MM.1S (cell line): ENCODE results near the gene PLEKHA1.

Experiments
- DNase-seq: peaks from one replicate; pipeline ENCODE4 v3.0.0-alpha.2; 2015
- H2AFZ ChIP-seq: fragments of 300-600 bp; sonication (generic); 2 replicates; pipeline ENCODE4 v1.6.0; 2016; ENCODE audit warnings: antibody characterized with exemption, low read length
- H3F3A ChIP-seq: fragments of 300-600 bp; sonication (generic); 2 replicates; pipeline ENCODE4 v1.6.1; 2016; ENCODE audit warnings: mild to moderate bottlenecking, antibody characterized with exemption, low read length, moderate library complexity, mixed read lengths; ENCODE audit not compliant: insufficient read depth
- H3K27ac ChIP-seq: fragments of 300-600 bp; sonication (generic); 2 replicates; pipeline ENCODE4 v1.5.1; 2016; ENCODE audit warnings: mild to moderate bottlenecking, low read length
- H3K27me3 ChIP-seq: fragments of 300-600 bp; sonication (generic); replicated peaks from 2 replicates; pipeline ENCODE4 v1.6.0; 2016; ENCODE audit warnings: low read length; ENCODE audit not compliant: insufficient read depth
- H3K36me3 ChIP-seq: fragments of 300-600 bp; sonication (generic); replicated peaks from 2 replicates; pipeline ENCODE4 v1.6.1; 2016; ENCODE audit warnings: mild to moderate bottlenecking, low read length, mixed read lengths; ENCODE audit not compliant: insufficient read depth
- H3K4me1 ChIP-seq: fragments of 300-600 bp; sonication (generic); 2 replicates; pipeline ENCODE4 v1.6.1; 2016; ENCODE audit warnings: low read length, mixed read lengths
- H3K4me2 ChIP-seq: fragments of 300-600 bp; sonication (generic); 2 replicates; pipeline ENCODE4 v1.6.0; 2016; ENCODE audit warnings: low read depth, low read length
- H3K4me3 ChIP-seq: fragments of 300-600 bp; sonication (generic); 2 replicates; pipeline ENCODE4 v1.5.1; 2016; ENCODE audit warnings: low read length, mixed read lengths
- H3K79me2 ChIP-seq: fragments of 300-600 bp; sonication (generic); 2 replicates; pipeline ENCODE4 v1.6.1; 2016; ENCODE audit warnings: mixed run types, low read length, mixed read lengths
- H3K9ac ChIP-seq: fragments of 300-600 bp; sonication (generic); 2 replicates; pipeline ENCODE4 v1.6.1; 2016; ENCODE audit warnings: low read length, mixed read lengths
- H3K9me2 ChIP-seq: fragments of 300-600 bp; sonication (generic); replicated peaks from 2 replicates; pipeline ENCODE4 v1.6.1; 2016; ENCODE audit warnings: mild to moderate bottlenecking, low read length, mixed read lengths; ENCODE audit not compliant: insufficient read depth
- H3K9me3 ChIP-seq: fragments of 300-600 bp; sonication (generic); replicated peaks from 2 replicates; pipeline ENCODE4 v1.6.1; 2016; ENCODE audit warnings: mild to moderate bottlenecking, low read length, mixed read lengths; ENCODE audit not compliant: insufficient read depth
- H4K20me1 ChIP-seq: fragments of 300-600 bp; sonication (generic); 2 replicates; pipeline ENCODE4 v1.6.1; 2016; ENCODE audit warnings: mild to moderate bottlenecking, low read length, moderate library complexity, mixed read lengths; ENCODE audit not compliant: insufficient read depth
- EZH2 ChIP-seq: fragments of 300-600 bp; sonication (generic); optimal IDR thresholded peaks from 2 replicates; pipeline ENCODE3; 2017; ENCODE audit warnings: low read depth, mild to moderate bottlenecking, antibody characterized with exemption, low read length, mixed read lengths
- EZH2phosphoT487 ChIP-seq: fragments of 300-600 bp; sonication (generic); IDR thresholded peaks from 2 replicates; pipeline ENCODE4 v1.6.1; 2018; ENCODE audit warnings: antibody characterized with exemption, low read length
- TF ChIP-seq, protein P1 (sequence below): fragments of 300-600 bp; sonication (generic); IDR thresholded peaks from 2 replicates; pipeline ENCODE4 v1.5.1; 2016; ENCODE audit warnings: antibody characterized with exemption, low read length, mixed read lengths

Gene PLEKHA1

DNA sequence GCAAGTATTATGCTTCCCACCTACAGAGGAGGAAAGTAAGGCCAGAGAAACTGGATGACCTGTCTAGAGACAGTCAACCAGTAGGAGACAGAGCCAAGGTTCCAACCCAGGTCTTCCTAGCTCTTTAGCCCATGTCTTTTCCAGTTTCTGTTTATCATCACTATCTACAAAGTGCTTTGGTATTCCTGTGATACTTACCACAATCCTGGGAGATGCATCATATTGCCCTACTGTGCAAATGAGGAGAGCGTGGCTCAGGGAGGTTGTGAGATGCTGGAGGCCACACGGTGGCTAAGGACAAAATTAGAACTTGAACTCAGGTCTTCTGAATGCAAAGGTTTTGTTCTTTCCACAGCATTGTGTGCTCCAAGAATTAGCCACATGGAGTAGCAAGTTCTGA is 11.2 kb upstream of the PLEKHA1 start:
- Histone ChIP-seq H3K9me2 (no peaks in the 10 kb centered on the region), H3K4me3 (no peak overlapping the region), H3K9me3 (no peaks in the 10 kb centered on the region), H3K79me2 (no peaks in the 10 kb centered on the region), H3K27me3 (peaks cover 22% of the 10 kb centered on the region), H3K36me3 (no peaks in the 10 kb centered on the region), H2AFZ (no peak overlapping the region), H3K27ac (no peak overlapping the region), H3K9ac (no peak overlapping the region), H4K20me1 (no peaks in the 10 kb centered on the region), H3K4me1 (no peaks in the 10 kb centered on the region), H3F3A (no peaks in the 10 kb centered on the region), H3K4me2 (no peak overlapping the region)
- no peak for DNase-seq
- no peak for TF ChIP-seq EZH2phosphoT487
- no peak for TF ChIP-seq EZH2
- TF ChIP-seq, protein P1, sequence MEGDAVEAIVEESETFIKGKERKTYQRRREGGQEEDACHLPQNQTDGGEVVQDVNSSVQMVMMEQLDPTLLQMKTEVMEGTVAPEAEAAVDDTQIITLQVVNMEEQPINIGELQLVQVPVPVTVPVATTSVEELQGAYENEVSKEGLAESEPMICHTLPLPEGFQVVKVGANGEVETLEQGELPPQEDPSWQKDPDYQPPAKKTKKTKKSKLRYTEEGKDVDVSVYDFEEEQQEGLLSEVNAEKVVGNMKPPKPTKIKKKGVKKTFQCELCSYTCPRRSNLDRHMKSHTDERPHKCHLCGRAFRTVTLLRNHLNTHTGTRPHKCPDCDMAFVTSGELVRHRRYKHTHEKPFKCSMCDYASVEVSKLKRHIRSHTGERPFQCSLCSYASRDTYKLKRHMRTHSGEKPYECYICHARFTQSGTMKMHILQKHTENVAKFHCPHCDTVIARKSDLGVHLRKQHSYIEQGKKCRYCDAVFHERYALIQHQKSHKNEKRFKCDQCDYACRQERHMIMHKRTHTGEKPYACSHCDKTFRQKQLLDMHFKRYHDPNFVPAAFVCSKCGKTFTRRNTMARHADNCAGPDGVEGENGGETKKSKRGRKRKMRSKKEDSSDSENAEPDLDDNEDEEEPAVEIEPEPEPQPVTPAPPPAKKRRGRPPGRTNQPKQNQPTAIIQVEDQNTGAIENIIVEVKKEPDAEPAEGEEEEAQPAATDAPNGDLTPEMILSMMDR = no peak

DNA sequence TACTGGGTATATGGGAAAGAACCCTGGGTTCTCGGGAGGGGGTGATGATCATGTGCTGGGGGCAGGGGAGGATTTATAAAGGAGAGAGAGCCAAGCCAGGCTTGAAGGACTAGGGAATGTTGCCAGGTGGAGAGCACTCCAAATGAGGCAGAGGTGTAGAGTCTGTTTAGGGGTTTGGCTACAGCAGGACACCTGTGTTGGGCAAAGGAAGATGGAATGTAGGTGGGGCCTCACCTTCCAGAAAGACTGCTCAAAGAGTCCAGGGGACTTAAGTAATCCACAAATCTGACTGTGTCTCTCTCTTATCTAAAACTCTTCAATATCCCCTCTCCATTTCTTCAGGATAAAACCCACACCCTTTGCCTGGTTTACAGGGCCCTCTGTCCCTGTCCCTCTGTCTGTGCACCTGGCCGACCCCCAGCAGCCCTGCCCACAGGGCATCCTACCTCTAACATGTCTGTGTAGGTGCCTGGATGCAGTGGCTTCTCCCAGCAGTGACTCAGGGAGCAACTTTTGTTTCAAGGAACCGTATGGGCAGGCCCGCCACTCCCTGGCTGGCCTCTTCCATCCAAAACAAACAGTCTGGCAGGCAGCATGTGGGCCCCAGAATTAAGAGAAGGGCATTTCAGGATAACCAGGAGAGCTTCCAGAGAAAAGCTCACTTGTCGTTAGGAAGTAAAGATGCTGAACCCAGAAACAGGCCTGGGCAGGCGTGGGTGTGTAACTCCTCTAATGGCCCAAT is 10.6 kb upstream of the PLEKHA1 start:
- Histone ChIP-seq H2AFZ (no peak overlapping the region), H3K4me1 (no peaks in the 10 kb centered on the region), H3K9ac (no peak overlapping the region), H3K9me3 (no peaks in the 10 kb centered on the region), H3K9me2 (no peaks in the 10 kb centered on the region), H3K79me2 (no peaks in the 10 kb centered on the region), H3K4me3 (no peak overlapping the region), H3K36me3 (no peaks in the 10 kb centered on the region), H3F3A (no peaks in the 10 kb centered on the region), H3K27ac (no peak overlapping the region), H3K27me3 (peaks cover 28% of the 10 kb centered on the region), H3K4me2 (no peak overlapping the region), H4K20me1 (no peaks in the 10 kb centered on the region)
- DNase-seq = no peak
- no peak for TF ChIP-seq EZH2phosphoT487
- TF ChIP-seq, protein P1 = no peak
- no peak for TF ChIP-seq EZH2

DNA sequence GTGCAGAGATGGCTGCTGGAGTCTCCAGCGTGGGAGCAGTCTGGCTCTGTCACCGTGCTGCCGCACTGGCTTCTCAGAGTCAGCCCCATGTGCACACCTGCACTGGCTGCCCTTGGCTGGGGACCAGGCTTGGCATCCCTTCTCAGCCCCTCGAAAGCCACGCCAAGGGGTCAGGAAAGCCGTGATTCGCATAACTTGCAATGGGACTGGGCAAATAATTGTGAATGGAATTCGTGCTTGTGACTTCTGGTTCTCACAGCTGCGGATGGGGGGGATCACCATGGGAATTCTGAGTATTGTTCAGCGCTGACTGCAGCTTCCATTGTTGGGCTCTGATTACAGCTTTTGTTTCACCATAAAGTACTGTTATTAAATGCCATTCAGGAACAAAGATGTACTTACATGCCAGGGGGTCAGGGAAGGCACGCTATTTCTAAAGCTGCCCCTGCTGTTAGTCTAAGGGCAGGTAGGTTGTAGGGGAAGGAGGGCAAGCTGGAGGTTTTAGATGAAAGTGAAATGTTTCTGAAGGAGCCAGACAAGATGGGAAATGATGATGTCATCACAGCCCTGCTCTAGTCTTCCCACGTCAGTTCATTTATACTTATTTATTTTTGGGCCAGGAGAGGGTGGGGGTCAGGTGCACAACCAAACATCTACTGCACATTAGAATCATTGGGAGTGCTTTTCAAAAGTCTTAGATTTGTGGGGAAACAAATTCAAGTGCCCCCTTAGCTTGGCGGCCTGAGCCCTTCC is 5.8 kb upstream of the PLEKHA1 start:
- H3K4me1 ChIP-seq = no peaks in the 10 kb centered on the region
- no peak for DNase-seq
- H3K27ac ChIP-seq = no peak overlapping the region
- no peaks in the 10 kb centered on the region for H3K9me3 ChIP-seq
- TF ChIP-seq EZH2 (no peak), EZH2phosphoT487 (no peak)
- TF ChIP-seq, protein P1 = no peak
- H3K27me3 ChIP-seq = peaks cover 74% of the 10 kb centered on the region
- no peak overlapping the region for H3K9ac ChIP-seq
- no peaks in the 10 kb centered on the region for H3F3A ChIP-seq
- no peak overlapping the region for H3K4me2 ChIP-seq
- H2AFZ ChIP-seq = no peak overlapping the region
- H3K36me3 ChIP-seq = no peaks in the 10 kb centered on the region
- no peaks in the 10 kb centered on the region for H4K20me1 ChIP-seq
- no peaks in the 10 kb centered on the region for H3K9me2 ChIP-seq
- H3K79me2 ChIP-seq = no peaks in the 10 kb centered on the region
- H3K4me3 ChIP-seq = no peak overlapping the region
